Astrocyte (in vitro differentiated cells and primary cell): Measurements from ENCODE around the gene PDGFD. TPM values are rescaled to one million over a fixed set of nuclear protein-coding genes. Genes with fewer than 3 reads are reported as not detected.

Experiments
- DNase-seq: peaks from one replicate; pipeline ENCODE4 v3.0.0-alpha.2; 2010; ENCODE audit warnings: low read depth
- FAIRE-seq: peaks from 2 replicates; lab custom pipeline; 2011; peaks lifted over from hg19 to GRCh38; lab: Jason Lieb, UNC
- H2AFZ ChIP-seq: 2 replicates; pipeline ENCODE4 v1.6.0; 2012; ENCODE audit warnings: low read depth, low read length, inconsistent platforms
- H3K27ac ChIP-seq: 2 replicates; pipeline ENCODE4 v1.5.1; 2011; ENCODE audit warnings: low read depth, low read length, inconsistent platforms
- H3K27me3 ChIP-seq: 2 replicates; pipeline ENCODE4 v1.6.0; 2011; ENCODE audit warnings: low read length, inconsistent platforms; ENCODE audit not compliant: insufficient read depth
- H3K36me3 ChIP-seq: 2 replicates; pipeline ENCODE4 v1.5.1; 2011; ENCODE audit warnings: low read length, inconsistent platforms; ENCODE audit not compliant: insufficient read depth
- H3K4me1 ChIP-seq: 2 replicates; pipeline ENCODE4 v1.5.1; 2011; ENCODE audit warnings: low read length, inconsistent platforms; ENCODE audit not compliant: insufficient read depth
- H3K4me2 ChIP-seq: 2 replicates; pipeline ENCODE4 v1.6.0; 2012; ENCODE audit warnings: low read length, inconsistent platforms
- H3K4me3 ChIP-seq: 2 replicates; pipeline ENCODE4 v1.5.1; 2011; ENCODE audit warnings: low read depth, mild to moderate bottlenecking, low read length, inconsistent platforms; ENCODE audit not compliant: insufficient read depth
- H3K79me2 ChIP-seq: 2 replicates; pipeline ENCODE4 v1.6.0; 2012; ENCODE audit warnings: mild to moderate bottlenecking, low read length, inconsistent platforms; ENCODE audit not compliant: insufficient read depth
- H3K9ac ChIP-seq: 2 replicates; pipeline ENCODE4 v1.6.0; 2012; ENCODE audit warnings: mild to moderate bottlenecking, low read length, inconsistent platforms
- H3K9me3 ChIP-seq: 2 replicates; pipeline ENCODE4 v1.5.1; 2012; ENCODE audit warnings: low read depth, mild to moderate bottlenecking, low read length, inconsistent platforms; ENCODE audit not compliant: insufficient read depth
- H4K20me1 ChIP-seq: 2 replicates; pipeline ENCODE4 v1.6.0; 2012; ENCODE audit warnings: low read length, inconsistent platforms; ENCODE audit not compliant: insufficient read depth
- H3K27ac Mint-ChIP-seq: one replicate; pipeline ENCODE4 v1.8.0; 2021; ENCODE audit warnings: mild to moderate bottlenecking, mixed read lengths; ENCODE audit not compliant: unreplicated experiment
- H3K27me3 Mint-ChIP-seq: one replicate; pipeline ENCODE4 v1.8.0; 2021; ENCODE audit warnings: low read depth, mixed read lengths; ENCODE audit not compliant: unreplicated experiment
- H3K36me3 Mint-ChIP-seq: one replicate; pipeline ENCODE4 v1.8.0; 2021; ENCODE audit warnings: low read depth, mixed read lengths; ENCODE audit not compliant: unreplicated experiment
- H3K4me1 Mint-ChIP-seq: one replicate; pipeline ENCODE4 v1.8.0; 2021; ENCODE audit warnings: low read depth, mixed read lengths; ENCODE audit not compliant: unreplicated experiment
- H3K4me3 Mint-ChIP-seq: one replicate; pipeline ENCODE4 v1.8.0; 2021; ENCODE audit warnings: mild to moderate bottlenecking, moderate library complexity, mixed read lengths; ENCODE audit not compliant: unreplicated experiment
- H3K9me3 Mint-ChIP-seq: one replicate; pipeline ENCODE4 v1.8.0; 2021; ENCODE audit warnings: mild to moderate bottlenecking, mixed read lengths; ENCODE audit not compliant: unreplicated experiment
- CTCF ChIP-seq: IDR thresholded peaks from 2 replicates; pipeline ENCODE4 v1.5.1; 2011; ENCODE audit warnings: low read depth, mild to moderate bottlenecking, inconsistent platforms, low read length, moderate library complexity; ENCODE audit not compliant: insufficient read depth
- EZH2 ChIP-seq: IDR thresholded peaks from 2 replicates; pipeline ENCODE4 v1.6.1; 2012; ENCODE audit warnings: mild to moderate bottlenecking, low read length, inconsistent platforms; ENCODE audit not compliant: insufficient read depth
- total RNA-seq: library from RNA; stranded (reverse); gene quantifications from 2 replicates; pipeline ENCODE4 v1.2.1, GENCODE V29; 2021

The PDGFD gene
- total RNA-seq, 1 donor from 2014 or later: 2.6 TPM

DNA sequence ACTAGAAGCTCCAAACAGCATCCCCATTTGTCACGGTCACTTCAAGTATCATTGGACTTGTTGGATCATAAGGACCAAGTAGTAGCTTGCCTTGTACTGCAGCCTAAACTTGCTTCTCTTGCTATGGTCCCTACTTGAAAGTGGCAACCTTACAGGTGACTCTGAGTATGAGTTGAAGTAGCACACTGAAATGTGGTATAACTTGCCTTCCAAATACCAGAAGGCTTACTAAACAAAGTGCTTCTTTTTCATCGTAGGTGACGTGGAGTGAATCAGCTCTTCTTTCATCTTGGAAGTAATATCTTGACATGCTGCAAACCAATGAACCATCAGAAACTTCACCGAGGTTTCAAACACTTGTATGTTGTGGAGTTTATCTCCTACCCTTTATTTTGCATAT is 296.5 kb downstream of the PDGFD start:
- H3K4me1 ChIP-seq: no peaks in the 10 kb centered on the region
- H3K36me3 Mint-ChIP-seq: no peaks in the 10 kb centered on the region
- no peaks in the 10 kb centered on the region for H3K27me3 ChIP-seq
- no peak overlapping the region for H3K27ac ChIP-seq
- no peaks in the 10 kb centered on the region for H3K9me3 ChIP-seq
- H3K4me1 Mint-ChIP-seq: no peaks in the 10 kb centered on the region
- no peak overlapping the region for H3K4me3 Mint-ChIP-seq
- H3K9me3 Mint-ChIP-seq: no peaks in the 10 kb centered on the region
- H3K4me2 ChIP-seq: no peak overlapping the region
- FAIRE-seq (no peak), DNase-seq (no peak)
- no peak overlapping the region for H3K4me3 ChIP-seq
- no peak overlapping the region for H3K9ac ChIP-seq
- no peaks in the 10 kb centered on the region for H4K20me1 ChIP-seq
- no peak overlapping the region for H2AFZ ChIP-seq
- TF ChIP-seq CTCF (no peak), EZH2 (no peak)
- no peak overlapping the region for H3K27ac Mint-ChIP-seq
- H3K79me2 ChIP-seq: no peaks in the 10 kb centered on the region
- H3K36me3 ChIP-seq: no peaks in the 10 kb centered on the region
- peaks cover 2% of the 10 kb centered on the region for H3K27me3 Mint-ChIP-seq

DNA sequence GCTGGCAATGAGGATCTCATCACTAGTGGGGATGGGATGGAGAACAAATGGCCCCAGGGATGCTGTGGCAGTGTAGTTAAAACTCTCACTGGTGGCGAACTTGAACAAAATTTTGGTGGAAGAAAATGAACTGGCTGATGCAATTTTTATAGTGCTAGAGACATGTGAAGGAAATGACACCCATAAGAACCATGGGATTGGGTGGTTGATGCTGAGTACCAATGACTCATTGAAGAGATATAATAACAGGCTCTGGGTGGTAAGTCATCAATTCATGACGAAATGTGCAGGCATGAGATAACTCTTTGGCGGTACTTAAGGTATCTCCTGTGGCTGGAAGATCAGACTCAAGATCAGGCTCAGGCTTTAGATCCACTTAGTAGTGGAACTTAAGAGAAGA is 300.4 kb downstream of the PDGFD start:
- peaks cover 2% of the 10 kb centered on the region for H3K27me3 Mint-ChIP-seq
- FAIRE-seq (no peak), DNase-seq (peak; percentile 48)
- Histone ChIP-seq H3K4me3 (no peak overlapping the region), H4K20me1 (no peaks in the 10 kb centered on the region), H3K27me3 (no peaks in the 10 kb centered on the region), H3K4me2 (no peak overlapping the region), H3K9ac (no peak overlapping the region), H3K36me3 (no peaks in the 10 kb centered on the region), H3K9me3 (no peaks in the 10 kb centered on the region), H3K4me1 (no peaks in the 10 kb centered on the region), H2AFZ (no peak overlapping the region), H3K79me2 (no peaks in the 10 kb centered on the region), H3K27ac (no peak overlapping the region)
- TF ChIP-seq EZH2 (no peak), CTCF (no peak)
- H3K36me3 Mint-ChIP-seq: no peaks in the 10 kb centered on the region
- H3K4me1 Mint-ChIP-seq: no peaks in the 10 kb centered on the region
- H3K4me3 Mint-ChIP-seq: no peak overlapping the region
- H3K9me3 Mint-ChIP-seq: no peaks in the 10 kb centered on the region
- H3K27ac Mint-ChIP-seq: no peak overlapping the region

DNA sequence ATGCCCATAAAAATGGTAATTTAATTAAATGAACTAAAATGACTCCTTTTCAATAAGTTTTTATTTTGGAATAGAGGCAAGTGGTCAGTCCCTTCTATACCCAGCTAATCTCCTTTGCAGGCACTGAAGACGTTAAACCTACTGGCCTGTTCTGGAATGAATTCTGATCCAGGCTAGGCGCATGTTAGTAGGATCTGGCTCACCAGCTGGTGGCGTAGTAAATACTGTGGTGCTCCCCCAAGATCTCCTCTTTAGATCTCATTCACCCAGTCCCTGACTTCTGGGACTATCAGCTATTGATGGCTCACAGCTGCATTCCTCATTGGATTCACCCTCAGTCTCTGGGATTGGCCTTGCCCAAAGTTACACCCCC is 301.2 kb downstream of the PDGFD start:
- H3K79me2 ChIP-seq: no peaks in the 10 kb centered on the region
- no peaks in the 10 kb centered on the region for H3K27me3 ChIP-seq
- H3K27ac ChIP-seq: no peak overlapping the region
- no peak overlapping the region for H3K4me2 ChIP-seq
- Mint-ChIP-seq H3K27ac (peak overlapping the region; percentile 16), H3K27me3 (peaks cover 2% of the 10 kb centered on the region), H3K4me1 (no peaks in the 10 kb centered on the region), H3K36me3 (no peaks in the 10 kb centered on the region), H3K4me3 (no peak overlapping the region), H3K9me3 (no peaks in the 10 kb centered on the region)
- H3K9me3 ChIP-seq: no peaks in the 10 kb centered on the region
- FAIRE-seq (no peak), DNase-seq (no peak)
- H4K20me1 ChIP-seq: no peaks in the 10 kb centered on the region
- no peak overlapping the region for H3K9ac ChIP-seq
- H3K36me3 ChIP-seq: no peaks in the 10 kb centered on the region
- TF ChIP-seq EZH2 (no peak), CTCF (no peak)
- no peaks in the 10 kb centered on the region for H3K4me1 ChIP-seq
- H3K4me3 ChIP-seq: no peak overlapping the region
- H2AFZ ChIP-seq: no peak overlapping the region
